Kidney (tissue), 14 donors: ENCODE measurements around the gene EPHB1. TPM values are rescaled to one million over a fixed set of nuclear protein-coding genes. Genes with fewer than 3 reads are reported as not detected.

Experiments
- DNase-seq, 5 donors: peaks; one replicate each; pipeline ENCODE4 v3.0.0-alpha.2; 2013 to 2020
- FAIRE-seq: peaks from 2 replicates; lab custom pipeline; 2012; peaks lifted over from hg19 to GRCh38; lab: Jason Lieb, UNC
- H3K27ac ChIP-seq, 2 donors: one replicate each; pipeline ENCODE4 v1.7.0; 2013; ENCODE audit warnings: low read depth in 2 of 2, low read length in 2 of 2, inconsistent platforms in 1 of 2
- H3K27me3 ChIP-seq: one replicate; pipeline ENCODE4 v1.7.1; 2013; ENCODE audit warnings: low read length, inconsistent platforms; ENCODE audit not compliant: control insufficient read depth, insufficient read depth
- H3K36me3 ChIP-seq, 3 donors: one replicate each; pipeline versions ENCODE4 v1.7.0 to v1.7.1; 2013; ENCODE audit warnings: low read length in 3 of 3, control low read depth in 1 of 3, inconsistent platforms in 1 of 3; ENCODE audit not compliant: insufficient read depth in 3 of 3, control insufficient read depth in 2 of 3
- H3K4me1 ChIP-seq, 3 donors: one replicate each; pipeline versions ENCODE4 v1.7.0 to v1.7.1; 2013; ENCODE audit warnings: low read length in 3 of 3, inconsistent platforms in 1 of 3, low read depth in 1 of 3; ENCODE audit not compliant: control insufficient read depth in 2 of 3, insufficient read depth in 2 of 3
- H3K4me3 ChIP-seq, 3 donors: one replicate each; pipeline versions ENCODE4 v1.7.0 to v1.8.1; 2013; ENCODE audit warnings: low read length in 3 of 3, control low read depth in 1 of 3, inconsistent platforms in 1 of 3
- H3K9ac ChIP-seq, 3 donors: one replicate each; pipeline versions ENCODE4 v1.7.0 to v1.7.1; 2013; ENCODE audit warnings: low read length in 3 of 3, control low read depth in 1 of 3, inconsistent platforms in 1 of 3
- H3K9me3 ChIP-seq, 3 donors: one replicate each; pipeline versions ENCODE4 v1.7.0 to v1.7.1; 2013; ENCODE audit warnings: low read length in 3 of 3, control low read depth in 1 of 3, inconsistent platforms in 1 of 3; ENCODE audit not compliant: control insufficient read depth in 2 of 3, insufficient read depth in 1 of 3
- CTCF ChIP-seq: IDR thresholded peaks from 3 replicates; pipeline ENCODE4 v1.5.1; 2012; ENCODE audit warnings: mild to moderate bottlenecking, moderate library complexity, borderline replicate concordance; ENCODE audit not compliant: insufficient read depth; ENCODE audit errors: extremely low read depth
- intact Hi-C: fragments of 100-400 bp; cut with DNase I; formaldehyde crosslinking; loops from one replicate; pipeline ENCODE4 v1.11.1; 2022
- polyA plus RNA-seq: library from polyadenylated mRNA; stranded (reverse); fragments of 350-450 nt; fragmentation: Illumina TruSeq; extraction: RNeasy Lipid Tissue Mini Kit (QIAGEN cat#74804); gene quantifications from one replicate; pipeline ENCODE4 v1.2.3, GENCODE V29; 2014; ENCODE audit warnings: low read depth, low replicate concordance; ENCODE audit not compliant: insufficient read depth
- total RNA-seq: library from RNA; stranded (reverse); fragmentation: NEBNext Ultra II Directional; extraction: Animal tissue kit (Norgen Biotek cat#: 25700); gene quantifications from one replicate; pipeline ENCODE4 v1.2.1, GENCODE V29; 2021
- donor health status: control.
- donor health status: control.
- donor health status: control.
- donor health status: control.
- donor health status: control.
- donor health status: DM: yes; HTN: yes; CAD: no.
- donor health status: Normal renal cell carcinoma (clear cell type).

The EPHB1 gene
- total and polyA plus RNA-seq, 2 donors from 2014 or later: 0.39 to 3.2 TPM

GRCh38 chr3:135117977-135118376 is 322.9 kb downstream of the EPHB1 start:
- H3K9ac ChIP-seq: no peak overlapping the region
- no peak for TF ChIP-seq CTCF
- no peaks in the 10 kb centered on the region for H3K9me3 ChIP-seq
- FAIRE-seq (no peak), DNase-seq (no peak)
- H3K27me3 ChIP-seq: no peaks in the 10 kb centered on the region
- intact Hi-C loops: no loop called here
- H3K4me3 ChIP-seq: no peak overlapping the region
- no peaks in the 10 kb centered on the region for H3K4me1 ChIP-seq
- H3K36me3 ChIP-seq: no peaks in the 10 kb centered on the region
- H3K27ac ChIP-seq: no peak overlapping the region

GRCh38 chr3:135118792-135119191 is 323.7 kb downstream of the EPHB1 start:
- Histone ChIP-seq H3K4me3 (no peak overlapping the region), H3K27me3 (no peaks in the 10 kb centered on the region), H3K27ac (no peak overlapping the region), H3K9ac (no peak overlapping the region), H3K36me3 (no peaks in the 10 kb centered on the region), H3K9me3 (no peaks in the 10 kb centered on the region), H3K4me1 (no peaks in the 10 kb centered on the region)
- no peak for TF ChIP-seq CTCF
- FAIRE-seq (no peak), DNase-seq (no peak)
- intact Hi-C loops: no loop called here

- no peaks in the 10 kb centered on the region for H3K9me3 ChIP-seq
- no peak overlapping the region for H3K4me3 ChIP-seq
- H3K27ac ChIP-seq: no peak overlapping the region
- no peaks in the 10 kb centered on the region for H3K4me1 ChIP-seq
- no peak for FAIRE-seq
- intact Hi-C loops: no loop called here
- peak in 3 of 5 donors; percentile 34 to 90 (median 87) for DNase-seq
- no peak overlapping the region for H3K9ac ChIP-seq
- H3K36me3 ChIP-seq: no peaks in the 10 kb centered on the region
- no peak for TF ChIP-seq CTCF
- H3K27me3 ChIP-seq: no peaks in the 10 kb centered on the region
Observed at GRCh38 chr3:135125171-135125801, 330.2 kb downstream of the EPHB1 start.
